GM21528 (cell line): ENCODE data around the gene ANKZF1.
A peak's percentile ranks its signal among the peaks of the same experiment; 100 is the strongest.

Experiments
- ATAC-seq: cut with Tn5 transposase; IDR thresholded peaks from one replicate; pipeline ENCODE4 v1.9.1; 2021; ENCODE audit warnings: mild to moderate bottlenecking, moderate library complexity; ENCODE audit not compliant: unreplicated experiment, low FRiP score

Gene ANKZF1

GRCh38 chr2:219207134-219207883, 22.3 kb upstream of the ANKZF1 start:
- no peak for ATAC-seq

- ATAC-seq: no peak
Measured at GRCh38 chr2:219207884-219208740, 21.5 kb upstream of the ANKZF1 start.

- no peak for ATAC-seq
Measured at GRCh38 chr2:219209236-219210195, 20.1 kb upstream of the ANKZF1 start.

GRCh38 chr2:219210196-219210885, 19.3 kb upstream of the ANKZF1 start:
- ATAC-seq: no peak

- ATAC-seq: no peak
Measured at GRCh38 chr2:219210886-219211362, 18.7 kb upstream of the ANKZF1 start.

- ATAC-seq: no peak
Measured at GRCh38 chr2:219213026-219213415, 16.6 kb upstream of the ANKZF1 start.

GRCh38 chr2:219213486-219214071, 16.0 kb upstream of the ANKZF1 start:
- ATAC-seq: no peak

- no peak for ATAC-seq
Measured at GRCh38 chr2:219214141-219214540, 15.5 kb upstream of the ANKZF1 start.

- ATAC-seq: no peak
Measured at GRCh38 chr2:219214786-219215185, 14.8 kb upstream of the ANKZF1 start.

- no peak for ATAC-seq
Measured at GRCh38 chr2:219215871-219216534, 13.6 kb upstream of the ANKZF1 start.

GRCh38 chr2:219216535-219216915, 13.1 kb upstream of the ANKZF1 start:
- no peak for ATAC-seq

GRCh38 chr2:219218217-219218731, 11.3 kb upstream of the ANKZF1 start:
- ATAC-seq: peak; percentile 33

GRCh38 chr2:219218732-219219701, 10.6 kb upstream of the ANKZF1 start, which contains the start of gene ABCB6:
TSS of gene ABCB6 (minus strand) at chr2:219218958. CDS start at chr2:219218673, 285 bp downstream.
- peak; percentile 78 for ATAC-seq

GRCh38 chr2:219219784-219220532, 9.6 kb upstream of the ANKZF1 start:
- no peak for ATAC-seq

GRCh38 chr2:219220652-219221402, 8.8 kb upstream of the ANKZF1 start:
- no peak for ATAC-seq

GRCh38 chr2:219221957-219222518, 7.6 kb upstream of the ANKZF1 start:
- no peak for ATAC-seq
